ENCODE results near the gene GABBR2.
"Not testable (repeated sequence)": the region's sequence is repeated elsewhere in the genome, so short reads cannot be mapped to it uniquely, and the experiment has no call there.

The GABBR2 gene

DNA sequence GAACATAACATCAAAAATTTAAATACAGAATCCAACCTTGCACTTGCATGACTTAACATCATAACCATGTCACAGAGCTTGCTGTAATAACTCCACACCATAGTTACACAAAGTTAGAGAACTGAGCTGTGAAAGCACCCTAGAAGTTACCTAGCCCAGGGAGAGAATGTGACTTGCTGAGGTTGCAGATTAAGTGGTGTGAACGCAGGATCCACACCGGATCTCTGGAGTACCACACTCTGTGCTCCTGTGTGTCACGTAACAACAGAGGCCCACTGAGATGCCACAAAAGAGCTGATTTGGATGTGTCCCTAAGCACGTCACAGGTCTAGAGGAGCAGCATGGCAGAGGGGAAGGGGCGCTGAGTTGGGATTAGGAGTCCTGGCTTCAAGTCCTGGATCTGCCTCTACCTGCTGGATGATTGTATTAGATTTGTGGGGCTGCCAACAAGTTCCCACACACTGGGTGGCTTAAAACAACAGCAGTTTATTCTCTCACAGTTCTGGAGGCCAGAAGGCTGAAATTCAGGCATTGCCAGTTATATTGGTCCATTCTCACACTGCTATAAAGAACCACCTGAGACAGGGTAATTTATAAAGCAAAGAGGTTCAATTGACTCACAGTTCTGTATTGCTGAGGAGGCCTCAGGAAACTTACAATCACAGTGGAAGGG is 240.0 kb downstream of the GABBR2 start:
- no peak for DNase-seq

DNA sequence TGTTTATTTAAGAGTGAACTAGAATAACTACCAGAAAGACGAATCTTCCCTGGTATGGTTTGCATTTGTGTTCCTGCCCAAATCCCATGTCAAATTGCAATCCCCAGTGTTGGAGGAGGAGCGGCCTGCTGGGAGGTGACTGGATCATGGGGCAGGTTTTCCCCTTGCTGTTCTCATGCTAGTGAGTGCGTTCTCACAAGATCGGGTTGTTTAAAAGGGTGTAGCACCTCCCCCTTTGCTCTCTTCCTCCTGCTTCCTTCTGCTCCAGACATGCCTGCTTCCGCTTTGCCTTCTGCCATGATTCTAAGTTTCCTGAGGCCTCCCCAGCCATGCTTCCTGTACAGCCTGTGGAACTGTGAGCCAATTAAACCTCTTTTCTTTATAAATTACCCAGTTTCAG is 242.9 kb downstream of the GABBR2 start:
- no peak for DNase-seq

GRCh38 chr9:98464156-98464690 is 244.5 kb downstream of the GABBR2 start:
- not testable (repeated sequence) for DNase-seq

- DNase-seq: no peak
These were observed 246.4 kb downstream of the GABBR2 start for GRCh38 chr9:98462310-98462709.

- no peak for DNase-seq
These were observed 248.0 kb downstream of the GABBR2 start for GRCh38 chr9:98460704-98461103.

- DNase-seq: no peak
These were observed 250.9 kb downstream of the GABBR2 start for GRCh38 chr9:98457726-98458370.

DNA sequence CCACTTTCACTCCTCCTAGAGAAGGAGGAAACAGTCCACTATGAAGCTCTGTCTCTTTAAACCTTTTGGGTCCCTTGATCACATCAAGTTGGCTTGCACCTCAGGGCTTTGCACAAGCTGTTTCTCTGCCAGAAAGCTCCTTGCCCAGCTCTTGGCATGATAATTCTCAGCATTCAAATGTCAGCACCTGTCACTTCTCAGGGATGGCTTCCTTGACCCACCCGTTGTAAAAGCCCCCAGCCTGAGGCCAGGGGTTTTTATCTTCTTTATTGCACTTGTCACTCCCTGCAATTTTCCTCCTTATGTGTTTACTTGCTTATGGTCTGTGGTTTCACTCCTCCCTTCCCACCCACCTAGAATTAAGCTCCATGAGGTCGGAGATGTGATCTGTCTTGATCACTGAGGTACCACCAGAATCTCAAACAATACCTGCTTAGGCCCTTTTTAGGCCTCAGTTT is 252.6 kb downstream of the GABBR2 start:
- no peak for DNase-seq

- DNase-seq: peak; percentile 69
These were observed 253.2 kb downstream of the GABBR2 start for GRCh38 chr9:98455256-98456155.

DNA sequence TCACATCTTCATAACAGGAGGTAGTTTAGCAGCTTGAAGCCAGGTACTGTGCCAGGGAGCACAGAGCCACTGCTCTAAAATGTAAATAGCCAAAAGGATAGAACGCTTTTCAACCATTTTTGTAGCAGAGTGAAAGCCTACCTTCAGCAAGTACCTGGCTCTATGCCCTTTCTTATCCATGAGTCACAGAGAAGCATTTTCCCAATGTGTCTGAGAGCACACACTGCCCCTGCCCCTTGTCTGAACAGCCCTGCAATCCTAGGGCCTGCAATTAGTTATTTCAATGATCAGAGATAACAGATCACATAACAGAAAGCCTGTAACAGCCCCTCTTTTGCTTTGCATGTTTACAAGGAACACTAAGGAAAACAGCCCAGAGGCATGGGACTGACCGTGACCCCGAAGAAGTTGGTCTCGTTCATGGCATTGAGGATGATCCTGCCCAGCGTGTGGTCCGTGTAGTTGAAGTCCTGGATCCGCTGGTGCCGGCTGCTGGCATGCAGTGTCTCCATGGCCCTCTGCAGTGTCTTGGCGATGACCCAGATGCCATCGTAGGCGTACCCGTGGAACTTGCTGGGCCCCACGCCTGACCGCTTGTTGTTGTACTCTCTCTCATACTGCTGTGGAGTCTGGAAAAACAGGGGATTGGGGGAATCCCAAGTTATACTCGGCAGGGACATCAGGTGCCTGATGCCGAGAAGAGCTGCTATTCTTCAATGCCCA is 255.0 kb downstream of the GABBR2 start:
- DNase-seq: no peak

DNA sequence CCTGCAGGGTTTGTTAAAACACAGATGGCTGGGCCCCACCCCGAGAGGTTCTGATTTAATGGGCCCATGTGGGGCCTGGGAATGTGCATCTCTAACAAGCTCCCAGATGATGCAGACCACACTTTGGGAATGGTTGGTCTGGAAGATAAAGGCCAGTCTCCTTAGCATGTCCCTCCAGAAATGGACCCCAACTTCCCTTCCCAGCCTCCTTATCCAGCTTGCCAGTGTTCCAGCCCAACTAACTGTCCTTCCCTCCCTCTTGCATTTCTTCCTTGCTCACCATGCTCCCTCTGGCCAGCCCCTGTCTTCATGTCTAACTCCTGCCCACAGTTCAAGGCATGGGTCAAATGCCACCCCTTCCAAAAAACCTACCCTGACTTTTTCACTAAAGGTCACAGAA is 257.2 kb downstream of the GABBR2 start:
- DNase-seq: no peak

DNA sequence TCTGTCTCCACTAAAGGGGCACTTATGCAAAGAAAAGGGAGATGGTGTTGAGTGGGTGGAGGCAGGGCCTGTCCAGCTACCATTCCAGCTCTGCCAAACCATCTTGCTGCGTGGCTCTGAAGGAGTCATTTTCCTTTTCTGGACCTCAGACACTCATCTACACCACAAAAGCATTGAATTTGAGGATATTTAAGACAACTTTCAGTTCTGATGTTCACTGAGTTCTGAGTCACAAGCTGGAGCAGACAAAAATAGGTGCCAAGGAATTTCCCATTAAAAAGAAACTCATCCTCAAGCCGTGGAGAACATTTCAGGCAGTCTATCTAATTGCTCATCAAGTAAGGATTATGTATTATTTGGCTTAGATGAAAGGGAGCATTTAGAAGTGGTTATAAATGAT is 258.2 kb downstream of the GABBR2 start:
- peak; percentile 30 for DNase-seq

DNA sequence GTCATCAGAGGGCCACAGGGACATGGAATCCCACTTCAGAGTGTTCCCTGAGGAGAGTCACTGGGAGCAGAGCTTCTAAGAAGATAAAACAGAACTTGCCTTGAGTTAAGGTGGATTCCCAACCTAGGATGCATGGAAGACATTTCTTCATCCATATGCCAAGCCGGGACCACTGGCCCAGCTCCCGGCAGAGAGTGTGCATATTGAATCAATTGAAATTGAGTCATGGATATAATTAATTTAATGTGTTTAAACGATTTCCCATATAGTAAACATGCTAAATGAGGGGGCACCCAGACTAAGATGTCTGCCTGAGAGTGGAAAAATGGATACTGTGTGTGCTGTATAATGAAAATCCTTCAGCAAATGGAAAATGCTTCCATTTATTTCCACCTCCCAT is 258.9 kb downstream of the GABBR2 start:
- DNase-seq: no peak

GRCh38 chr9:98445576-98445975 is 263.2 kb downstream of the GABBR2 start:
- DNase-seq: no peak

DNA sequence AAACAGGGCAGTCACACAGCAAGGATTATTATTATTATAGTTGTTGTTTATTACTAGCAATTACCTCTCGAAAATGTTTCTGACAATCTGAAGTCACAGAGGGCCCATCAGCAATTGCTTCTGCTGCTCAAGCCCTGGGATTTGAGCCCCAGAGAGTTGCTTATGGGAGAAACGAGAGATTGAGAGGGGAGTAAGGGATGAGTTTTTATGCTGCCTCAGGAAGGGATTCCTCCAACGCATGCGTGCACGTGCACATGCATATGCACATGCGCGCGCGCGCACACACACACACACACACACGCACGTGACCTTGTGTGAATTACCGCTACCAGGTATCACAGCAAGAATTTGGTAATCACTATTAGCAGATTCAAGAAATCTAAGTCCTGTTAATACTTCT is 264.1 kb downstream of the GABBR2 start:
- no peak for DNase-seq

GRCh38 chr9:98442541-98442940 is 266.2 kb downstream of the GABBR2 start:
- no peak for DNase-seq

- no peak for DNase-seq
These were observed 266.6 kb downstream of the GABBR2 start for GRCh38 chr9:98442114-98442513.

DNA sequence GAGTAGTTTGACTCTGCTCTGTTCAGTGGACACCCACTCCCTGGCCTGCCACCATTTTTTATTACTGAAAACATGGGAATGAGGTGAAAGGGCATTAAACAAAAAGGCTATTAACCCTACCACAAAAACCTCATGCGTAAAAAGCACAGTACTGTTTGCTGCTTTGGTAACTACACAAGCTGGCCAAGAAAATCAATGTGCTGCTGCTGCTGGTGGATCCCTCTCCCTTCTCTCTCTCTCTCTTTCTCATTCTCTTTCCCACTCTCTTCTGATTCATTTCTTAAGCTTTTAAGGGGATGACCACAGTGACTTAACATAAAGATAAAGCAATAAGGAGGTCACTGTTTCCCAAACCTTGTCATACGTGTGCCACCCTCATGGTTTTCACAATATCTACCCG is 270.1 kb downstream of the GABBR2 start:
- no peak for DNase-seq

- DNase-seq: no peak
These were observed 271.2 kb downstream of the GABBR2 start for GRCh38 chr9:98437458-98438034.

GRCh38 chr9:98432960-98433359 is 275.8 kb downstream of the GABBR2 start:
- no peak for DNase-seq

DNA sequence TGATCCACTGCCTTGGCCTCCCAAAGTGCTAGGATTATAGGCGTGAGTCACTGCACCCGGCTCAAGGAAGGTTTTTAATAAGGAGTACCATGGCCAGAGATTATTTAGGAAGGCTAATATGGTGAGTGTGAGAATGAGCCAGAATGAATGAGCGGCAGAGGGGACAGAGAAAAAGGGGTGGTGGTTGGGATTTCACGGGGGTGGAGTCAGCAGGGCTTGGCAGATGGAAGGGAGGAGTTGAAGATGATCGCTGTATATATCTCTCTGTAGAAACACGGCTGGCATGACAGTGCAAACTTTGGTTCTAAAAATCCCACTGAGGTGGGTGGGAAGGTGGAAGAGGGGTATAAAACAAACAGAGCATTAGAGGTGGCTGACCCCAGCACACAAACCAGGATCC is 276.6 kb downstream of the GABBR2 start:
- no peak for DNase-seq

GRCh38 chr9:98430535-98431292 is 278.0 kb downstream of the GABBR2 start:
- DNase-seq: peak; percentile 46

DNA sequence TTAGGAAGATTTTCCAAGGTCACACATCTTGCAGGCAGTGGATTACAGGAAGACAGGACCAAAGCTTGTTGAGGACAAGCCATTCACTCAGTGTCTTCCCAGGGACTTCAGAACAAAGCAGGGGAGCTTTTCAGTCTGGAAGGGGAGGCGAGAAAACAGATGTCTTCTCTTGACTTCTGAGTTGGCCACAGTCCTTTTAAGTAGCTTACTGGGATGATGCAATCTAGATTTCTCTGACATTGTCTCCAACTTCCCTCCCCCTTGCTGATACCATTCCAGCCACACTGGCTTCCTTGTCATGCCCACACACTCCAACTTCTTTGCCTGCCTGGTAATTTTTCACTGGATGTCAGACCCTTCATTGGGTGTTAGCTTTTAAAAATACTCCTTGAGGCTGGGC is 279.1 kb downstream of the GABBR2 start:
- peak; percentile 55 for DNase-seq
